ENCODE measurements around the gene CAP2.

DNA sequence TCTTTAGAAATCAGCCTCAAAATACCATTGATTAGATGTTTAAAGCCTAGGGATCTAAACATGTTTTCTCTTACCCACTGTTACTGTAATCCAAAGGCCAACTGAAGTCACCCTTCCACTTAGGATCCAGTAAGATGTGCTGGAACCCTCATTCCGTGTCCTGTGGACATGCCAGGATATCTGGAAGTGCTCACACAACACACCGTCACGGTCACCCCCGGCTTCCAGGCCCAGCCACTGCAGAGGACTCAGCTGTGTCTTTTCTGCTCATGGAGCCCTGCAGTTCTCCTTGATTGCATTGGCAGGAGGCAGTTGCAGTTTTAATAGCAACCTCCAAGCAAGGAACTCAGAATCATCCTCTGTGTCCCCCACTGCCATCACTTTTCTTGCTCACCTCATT lies 93.3 kb downstream of the CAP2 start:
- TF ChIP-seq EP300 (IDR thresholded peaks at IDR 0.05; ENCODE audit: low read depth) = no peak
- TF ChIP-seq, protein P1, sequence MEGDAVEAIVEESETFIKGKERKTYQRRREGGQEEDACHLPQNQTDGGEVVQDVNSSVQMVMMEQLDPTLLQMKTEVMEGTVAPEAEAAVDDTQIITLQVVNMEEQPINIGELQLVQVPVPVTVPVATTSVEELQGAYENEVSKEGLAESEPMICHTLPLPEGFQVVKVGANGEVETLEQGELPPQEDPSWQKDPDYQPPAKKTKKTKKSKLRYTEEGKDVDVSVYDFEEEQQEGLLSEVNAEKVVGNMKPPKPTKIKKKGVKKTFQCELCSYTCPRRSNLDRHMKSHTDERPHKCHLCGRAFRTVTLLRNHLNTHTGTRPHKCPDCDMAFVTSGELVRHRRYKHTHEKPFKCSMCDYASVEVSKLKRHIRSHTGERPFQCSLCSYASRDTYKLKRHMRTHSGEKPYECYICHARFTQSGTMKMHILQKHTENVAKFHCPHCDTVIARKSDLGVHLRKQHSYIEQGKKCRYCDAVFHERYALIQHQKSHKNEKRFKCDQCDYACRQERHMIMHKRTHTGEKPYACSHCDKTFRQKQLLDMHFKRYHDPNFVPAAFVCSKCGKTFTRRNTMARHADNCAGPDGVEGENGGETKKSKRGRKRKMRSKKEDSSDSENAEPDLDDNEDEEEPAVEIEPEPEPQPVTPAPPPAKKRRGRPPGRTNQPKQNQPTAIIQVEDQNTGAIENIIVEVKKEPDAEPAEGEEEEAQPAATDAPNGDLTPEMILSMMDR (IDR thresholded peaks at IDR 0.05) = no peak

Measured in transverse colon (tissue), 3 donors.